ENCODE data around the gene ETV4. TPM values are rescaled to one million over a fixed set of nuclear protein-coding genes. Genes with fewer than 3 reads are reported as not detected.

ETV4 gene
- total and polyA plus RNA-seq, 12 donors: 0.22 to 6.6 (median 1.9) TPM

GRCh38 chr17:43558805-43559160 is 12.6 kb upstream of the ETV4 start:
- Histone ChIP-seq H3K4me3 (no peak overlapping the region), H3K4me1 (replicated peaks in 1 of 2) (peaks cover 8 to 13% of the 10 kb centered on the region in 2 donors), H3K27me3 (peaks cover 3% of the 10 kb centered on the region), H3K36me3 (replicated peaks in 1 of 2) (no peaks in the 10 kb centered on the region), H3K27ac (peak overlapping the region in 1 of 5 donors; percentile 43), H3K9me3 (replicated peaks in 1 of 3) (no peaks in the 10 kb centered on the region)
- no peak for DNase-seq
- 89 to 98% (median 91%) methylated on average over 5 of the region's 5 CpGs for WGBS, 4 donors
- no peak for TF ChIP-seq POLR2A (IDR thresholded peaks at IDR 0.05)
- TF ChIP-seq CTCF (IDR thresholded peaks at IDR 0.05): no peak
- intact Hi-C loops (cut with DNase I): no loop called here

- intact Hi-C loops (cut with DNase I): no loop called here
- TF ChIP-seq POLR2A (IDR thresholded peaks at IDR 0.05): no peak
- TF ChIP-seq CTCF (IDR thresholded peaks at IDR 0.05): no peak
- WGBS, 4 donors: 37 to 55% (median 40%) methylated on average over 5 of the region's 5 CpGs
- no peaks in the 10 kb centered on the region for H3K9me3 ChIP-seq (replicated peaks in 1 of 3)
- H3K27me3 ChIP-seq: no peaks in the 10 kb centered on the region
- peaks cover 8 to 16% of the 10 kb centered on the region in 2 donors for H3K4me1 ChIP-seq (replicated peaks in 1 of 2)
- no peak overlapping the region for H3K4me3 ChIP-seq
- no peaks in the 10 kb centered on the region for H3K36me3 ChIP-seq (replicated peaks in 1 of 2)
- H3K27ac ChIP-seq: peak overlapping the region in 2 of 5 donors; percentile 1 to 6
- DNase-seq: peak; percentile 43 to 91 (median 84)
These were observed 10.2 kb upstream of the ETV4 start for GRCh38 chr17:43556292-43556691.

GRCh38 chr17:43554857-43555256 is 8.7 kb upstream of the ETV4 start:
- Histone ChIP-seq H3K27ac (no peak overlapping the region), H3K27me3 (no peaks in the 10 kb centered on the region), H3K4me1 (replicated peaks in 1 of 2) (peaks cover 8 to 16% of the 10 kb centered on the region in 2 donors), H3K9me3 (replicated peaks in 1 of 3) (no peaks in the 10 kb centered on the region), H3K36me3 (replicated peaks in 1 of 2) (no peaks in the 10 kb centered on the region), H3K4me3 (no peak overlapping the region)
- 74 to 78% (median 76%) methylated on average over 6 of the region's 6 CpGs for WGBS, 4 donors
- no peak for TF ChIP-seq POLR2A (IDR thresholded peaks at IDR 0.05)
- intact Hi-C loops (cut with DNase I): no loop called here
- DNase-seq: no peak

- 40 to 63% (median 62%) methylated on average over 2 of the region's 2 CpGs for WGBS, 4 donors
- Histone ChIP-seq H3K4me1 (replicated peaks in 1 of 2) (peaks cover 8 to 10% of the 10 kb centered on the region in 2 donors), H3K9me3 (replicated peaks in 1 of 3) (no peaks in the 10 kb centered on the region), H3K27me3 (no peaks in the 10 kb centered on the region), H3K36me3 (replicated peaks in 1 of 2) (no peaks in the 10 kb centered on the region), H3K4me3 (no peak overlapping the region), H3K27ac (no peak overlapping the region)
- intact Hi-C loops (cut with DNase I): no loop called here
- TF ChIP-seq POLR2A (IDR thresholded peaks at IDR 0.05) (no peak), CTCF (IDR thresholded peaks at IDR 0.05) (no peak)
- no peak for DNase-seq
These were observed 7.4 kb upstream of the ETV4 start for GRCh38 chr17:43553573-43553972.

GRCh38 chr17:43552229-43552837 is 6.2 kb upstream of the ETV4 start:
- peaks cover 8 to 10% of the 10 kb centered on the region in 2 donors for H3K4me1 ChIP-seq (replicated peaks in 1 of 2)
- no peaks in the 10 kb centered on the region for H3K27me3 ChIP-seq
- H3K27ac ChIP-seq: no peak overlapping the region
- H3K9me3 ChIP-seq (replicated peaks in 1 of 3): no peaks in the 10 kb centered on the region
- intact Hi-C loops (cut with DNase I): no loop called here
- H3K36me3 ChIP-seq (replicated peaks in 1 of 2): no peaks in the 10 kb centered on the region
- H3K4me3 ChIP-seq: no peak overlapping the region
- no peak for TF ChIP-seq CTCF (IDR thresholded peaks at IDR 0.05)
- no peak for TF ChIP-seq POLR2A (IDR thresholded peaks at IDR 0.05)
- DNase-seq: no peak
- whole genome bisulfite sequencing, 4 donors: 39 to 60% (median 43%) methylated on average over 8 of the region's 8 CpGs
